OCI-LY3 (cell line): ENCODE results near the gene RSPH9.

ENCODE experiments used
- H2AFZ ChIP-seq: fragments of 200-600, 300-600 bp; shearing (Covaris generic); 2 replicates; pipeline ENCODE4 v1.6.0; 2014; ENCODE audit warnings: antibody characterized with exemption, low read depth, low read length
- H3K27ac ChIP-seq: fragments of 200-600, 300-600 bp; sonication (generic); 2 replicates; pipeline ENCODE4 v1.5.1; 2014; ENCODE audit warnings: mild to moderate bottlenecking, low read length, moderate library complexity, mixed read lengths
- H3K27me3 ChIP-seq: fragments of 200-600, 300-600 bp; sonication (generic); 2 replicates; pipeline ENCODE4 v1.6.1; 2014; ENCODE audit warnings: low read depth, low read length, mixed read lengths
- H3K36me3 ChIP-seq: fragments of 200-600, 300-600 bp; sonication (generic); replicated peaks from 2 replicates; pipeline ENCODE3; 2014; ENCODE audit warnings: low read depth, low read length, mixed read lengths
- H3K4me1 ChIP-seq: fragments of 300-600, 200-600 bp; sonication (generic); 2 replicates; pipeline ENCODE4 v1.6.1; 2014; ENCODE audit warnings: low read length, mixed read lengths
- H3K4me2 ChIP-seq: fragments of 200-600, 300-600 bp; sonication (generic); 2 replicates; pipeline ENCODE4 v1.6.1; 2014; ENCODE audit warnings: low read length, mixed read lengths
- H3K4me3 ChIP-seq: fragments of 300-600, 200-600 bp; sonication (generic); 2 replicates; pipeline ENCODE4 v1.5.1; 2014; ENCODE audit warnings: antibody characterized with exemption, mild to moderate bottlenecking, low read length, moderate library complexity
- H3K79me2 ChIP-seq: fragments of 300-600, 200-600 bp; shearing (Covaris generic); 2 replicates; pipeline ENCODE4 v1.6.1; 2014; ENCODE audit warnings: mild to moderate bottlenecking, low read length, mixed read lengths
- H3K9ac ChIP-seq: fragments of 300-600, 200-600 bp; shearing (Covaris generic); 2 replicates; pipeline ENCODE4 v1.6.0; 2014; ENCODE audit warnings: mild to moderate bottlenecking, low read length, moderate library complexity
- H3K9me3 ChIP-seq: fragments of 200-600, 300-600 bp; shearing (Covaris generic); 2 replicates; pipeline ENCODE4 v1.6.1; 2014; ENCODE audit warnings: low read length, mixed read lengths; ENCODE audit not compliant: insufficient read depth
- H4K20me1 ChIP-seq: fragments of 200-600, 300-600 bp; sonication (generic); 2 replicates; pipeline ENCODE4 v1.6.1; 2016; ENCODE audit warnings: low read length, mixed read lengths; ENCODE audit not compliant: insufficient read depth
- CTCF ChIP-seq: fragments of 200-600, 300-600 bp; sonication (generic); IDR thresholded peaks from 2 replicates; pipeline ENCODE4 v1.5.1; 2014; ENCODE audit warnings: antibody characterized with exemption, low read length, low read depth
- EZH2phosphoT487 ChIP-seq: fragments of 200-600 bp; shearing (Covaris generic); IDR thresholded peaks from 2 replicates; pipeline ENCODE4 v1.6.1; 2018; ENCODE audit warnings: antibody characterized with exemption, mixed run types, low read depth

RSPH9 gene

GRCh38 chr6:43706788-43707187, 62.0 kb downstream of the RSPH9 start:
- no peak for TF ChIP-seq EZH2phosphoT487
- TF ChIP-seq CTCF: no peak
- no peak overlapping the region for H2AFZ ChIP-seq
- peaks cover 56% of the 10 kb centered on the region for H3K4me1 ChIP-seq
- no peaks in the 10 kb centered on the region for H4K20me1 ChIP-seq
- H3K9me3 ChIP-seq: no peaks in the 10 kb centered on the region
- 0 out of 2 replicates have a peak overlapping the region, but pooled peaks have one; percentile 60 for H3K4me3 ChIP-seq
- peak overlapping the region; percentile 86 for H3K4me2 ChIP-seq
- no peaks in the 10 kb centered on the region for H3K36me3 ChIP-seq
- no peak overlapping the region for H3K9ac ChIP-seq
- H3K27me3 ChIP-seq: peaks cover 32% of the 10 kb centered on the region
- no peaks in the 10 kb centered on the region for H3K79me2 ChIP-seq
- no peak overlapping the region for H3K27ac ChIP-seq

GRCh38 chr6:43707269-43707668, 62.4 kb downstream of the RSPH9 start:
- H3K79me2 ChIP-seq: no peaks in the 10 kb centered on the region
- TF ChIP-seq EZH2phosphoT487: no peak
- TF ChIP-seq CTCF: no peak
- no peak overlapping the region for H3K4me3 ChIP-seq
- H3K27me3 ChIP-seq: peaks cover 27% of the 10 kb centered on the region
- H2AFZ ChIP-seq: no peak overlapping the region
- no peak overlapping the region for H3K27ac ChIP-seq
- no peak overlapping the region for H3K4me2 ChIP-seq
- no peaks in the 10 kb centered on the region for H3K9me3 ChIP-seq
- no peaks in the 10 kb centered on the region for H4K20me1 ChIP-seq
- H3K36me3 ChIP-seq: no peaks in the 10 kb centered on the region
- H3K4me1 ChIP-seq: peaks cover 51% of the 10 kb centered on the region
- H3K9ac ChIP-seq: no peak overlapping the region

GRCh38 chr6:43707767-43708166, 62.9 kb downstream of the RSPH9 start:
- Histone ChIP-seq H2AFZ (no peak overlapping the region), H3K27me3 (peaks cover 23% of the 10 kb centered on the region), H4K20me1 (no peaks in the 10 kb centered on the region), H3K27ac (no peak overlapping the region), H3K9me3 (no peaks in the 10 kb centered on the region), H3K79me2 (no peaks in the 10 kb centered on the region), H3K4me1 (peaks cover 51% of the 10 kb centered on the region), H3K9ac (no peak overlapping the region), H3K4me2 (no peak overlapping the region), H3K4me3 (no peak overlapping the region), H3K36me3 (no peaks in the 10 kb centered on the region)
- TF ChIP-seq CTCF (no peak), EZH2phosphoT487 (no peak)

- no peak overlapping the region for H3K9ac ChIP-seq
- no peaks in the 10 kb centered on the region for H3K36me3 ChIP-seq
- H3K4me2 ChIP-seq: no peak overlapping the region
- H2AFZ ChIP-seq: no peak overlapping the region
- H3K27ac ChIP-seq: no peak overlapping the region
- H4K20me1 ChIP-seq: no peaks in the 10 kb centered on the region
- H3K79me2 ChIP-seq: no peaks in the 10 kb centered on the region
- peaks cover 23% of the 10 kb centered on the region for H3K27me3 ChIP-seq
- peaks cover 46% of the 10 kb centered on the region for H3K4me1 ChIP-seq
- no peak overlapping the region for H3K4me3 ChIP-seq
- H3K9me3 ChIP-seq: no peaks in the 10 kb centered on the region
- no peak for TF ChIP-seq CTCF
- TF ChIP-seq EZH2phosphoT487: no peak
Observed at GRCh38 chr6:43708860-43709653, 64.2 kb downstream of the RSPH9 start.
